Stimulated activated CD8-positive, alpha-beta memory T cell treated with anti-CD3 and anti-CD28 coated beads, Interleukin-4, amount 100 ng/mL, for 48 hours (primary cell): ENCODE results near the gene RACGAP1.

Experiments
- DNase-seq: peaks from one replicate; pipeline ENCODE4 v3.0.0-alpha.2; 2020

The RACGAP1 gene

DNA sequence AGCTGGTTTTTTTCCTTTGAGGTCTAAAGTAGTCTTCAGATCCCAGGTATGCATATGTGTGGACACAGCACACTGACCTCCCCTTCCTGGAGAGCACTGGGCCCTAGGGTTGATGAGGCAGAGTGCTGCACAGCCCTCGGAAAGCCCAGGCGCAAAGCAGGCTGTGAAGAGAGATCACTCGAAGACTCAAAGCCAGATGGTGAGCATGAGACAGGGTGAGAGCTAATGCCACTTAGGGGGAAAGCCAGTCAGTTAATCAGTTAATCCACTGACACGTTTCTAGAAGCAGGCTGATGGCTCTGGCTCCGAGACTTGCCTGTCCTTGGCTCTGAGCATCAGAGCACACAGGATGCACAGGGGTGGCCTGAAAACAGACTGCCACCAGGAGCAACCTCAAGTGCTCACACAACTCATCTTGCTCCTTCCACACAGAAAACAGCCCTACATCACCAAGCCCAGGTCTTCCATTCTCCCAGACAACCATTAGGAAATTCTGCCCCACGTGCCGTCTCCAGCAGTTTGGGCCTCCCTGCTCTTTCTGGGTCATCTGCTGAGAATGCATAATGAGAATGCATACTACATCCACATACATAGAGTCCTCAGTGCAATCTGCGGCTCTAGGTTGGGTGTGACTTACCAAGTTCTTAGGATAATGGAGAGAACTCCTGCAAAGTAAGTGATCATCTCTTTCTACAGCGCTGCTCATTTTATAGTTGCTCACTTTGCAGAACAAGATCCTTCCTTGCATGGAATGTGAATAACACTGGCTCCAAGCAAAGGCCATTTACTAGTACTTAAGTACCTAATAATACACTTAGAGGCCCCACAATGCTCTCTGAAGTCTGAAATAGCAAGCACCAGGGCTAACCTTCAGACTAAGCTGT lies 40.6 kb downstream of the RACGAP1 start:
- DNase-seq, result no peak

DNA sequence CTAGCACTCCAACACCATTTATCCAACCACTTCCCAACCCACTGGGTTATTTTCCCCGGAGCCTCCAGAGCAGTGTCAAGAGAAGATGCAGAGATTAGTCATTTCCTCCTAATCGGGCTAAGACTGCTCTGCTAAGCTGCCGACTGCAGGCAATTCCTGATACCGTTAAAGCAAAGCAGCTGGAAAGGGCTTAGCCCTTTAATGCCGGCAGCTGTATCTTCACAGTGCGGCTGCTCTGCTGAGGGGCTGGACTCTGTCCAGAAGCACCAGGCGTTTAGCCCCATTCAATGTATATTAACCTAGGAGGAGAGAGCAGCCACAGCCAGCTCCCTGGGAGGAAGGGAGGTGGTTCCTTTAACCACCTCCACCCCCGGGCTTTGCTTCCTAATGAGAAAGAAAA lies 41.4 kb downstream of the RACGAP1 start:
- DNase-seq, result no peak

DNA sequence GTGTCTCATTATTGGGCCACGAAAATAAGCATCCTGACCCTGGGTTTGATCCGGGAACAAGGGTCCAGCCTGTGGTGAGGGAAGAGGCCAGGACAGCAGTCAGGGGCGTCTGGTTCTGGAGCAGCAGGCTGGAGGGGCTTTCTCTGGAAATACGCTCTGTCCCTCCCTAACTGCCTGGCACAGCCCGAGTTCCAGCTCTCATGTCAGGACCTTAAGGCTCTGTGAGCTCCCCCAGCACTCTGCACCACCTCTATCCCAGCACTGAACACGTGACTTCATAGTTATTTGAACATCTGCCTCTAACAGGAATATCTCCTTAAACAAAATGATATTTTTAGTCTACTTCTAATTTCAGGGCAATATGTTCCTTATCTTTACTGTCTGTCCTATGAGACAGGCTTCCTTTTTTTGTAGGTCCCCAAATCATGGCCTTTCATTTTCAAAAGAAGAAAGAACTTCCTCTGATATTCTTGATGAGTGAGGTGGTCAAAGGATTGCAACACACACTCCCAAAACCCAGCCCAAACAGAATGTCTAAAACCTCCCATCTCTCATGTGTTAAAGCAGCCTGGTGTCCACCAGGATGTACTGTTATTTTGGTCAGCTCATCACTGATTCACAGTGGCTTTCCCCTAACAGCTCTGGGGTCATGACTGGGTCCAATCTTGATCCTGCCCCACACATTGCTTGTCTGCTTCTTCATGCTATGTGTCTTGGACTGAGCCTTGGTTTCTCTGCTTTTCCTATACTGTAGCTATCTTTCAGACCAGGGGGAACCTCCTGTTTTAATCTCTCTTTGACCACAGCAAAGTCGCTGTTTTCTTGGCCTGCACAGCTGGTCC lies 42.8 kb downstream of the RACGAP1 start:
- no peak for DNase-seq

DNA sequence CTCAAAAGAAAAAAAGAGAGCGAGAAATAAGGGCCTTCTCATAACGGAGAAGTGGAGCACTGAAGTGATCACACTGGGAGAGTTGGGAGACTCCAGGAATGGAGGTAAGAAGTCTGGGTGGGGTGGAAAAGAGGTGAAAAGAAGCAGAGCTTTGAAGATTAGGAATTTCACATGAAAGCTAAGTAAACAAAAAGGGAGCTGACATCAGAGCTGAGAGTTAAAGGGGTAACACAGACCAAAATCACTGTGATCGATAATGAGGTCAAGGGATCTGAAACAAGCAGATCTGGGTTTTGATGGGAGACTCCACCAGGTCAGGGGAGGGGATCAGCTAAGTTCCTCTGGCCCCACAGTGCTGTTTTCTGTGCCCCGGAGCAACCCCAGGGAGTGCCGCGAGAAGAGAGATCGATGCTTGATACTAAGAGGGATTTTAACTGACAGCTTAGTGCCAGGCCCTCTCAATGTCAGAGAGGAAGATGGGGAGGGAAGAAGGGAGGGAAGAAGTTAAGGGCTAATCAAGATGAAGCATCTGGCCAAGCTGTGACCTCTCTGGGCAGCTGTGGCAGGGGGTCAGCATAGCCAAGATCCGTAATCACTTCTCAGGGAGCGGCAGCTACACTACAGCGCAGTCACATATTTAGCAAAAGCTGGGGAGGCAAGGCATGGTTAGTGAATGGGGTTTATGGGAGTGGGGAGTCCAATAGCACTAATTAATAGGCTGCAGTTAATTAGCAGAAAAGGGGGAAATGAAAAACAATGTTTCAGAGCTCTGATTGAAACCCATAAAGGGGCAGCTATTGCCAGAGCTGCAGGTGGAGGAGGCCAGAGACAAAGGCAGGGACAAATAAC lies 44.6 kb downstream of the RACGAP1 start:
- no peak for DNase-seq

DNA sequence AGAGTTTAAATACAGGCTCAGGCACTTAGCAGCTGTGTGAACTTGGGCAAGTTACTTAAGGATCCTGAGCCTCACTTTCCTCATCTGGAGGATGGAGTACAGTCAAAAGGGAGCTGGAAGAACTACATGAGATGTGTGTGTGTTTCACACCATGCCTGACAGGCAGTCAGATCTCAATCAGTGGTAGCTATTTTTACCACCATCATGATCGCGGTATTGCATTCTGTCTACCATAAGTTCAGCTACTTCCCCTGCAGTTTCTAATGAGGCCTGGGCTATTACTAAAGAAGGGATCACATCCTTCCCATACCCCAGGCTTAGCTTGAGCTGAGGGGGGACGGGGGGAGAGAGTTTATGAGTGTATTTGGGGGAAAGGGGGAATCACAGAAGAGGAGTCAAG lies 45.5 kb downstream of the RACGAP1 start:
- no peak for DNase-seq

DNA sequence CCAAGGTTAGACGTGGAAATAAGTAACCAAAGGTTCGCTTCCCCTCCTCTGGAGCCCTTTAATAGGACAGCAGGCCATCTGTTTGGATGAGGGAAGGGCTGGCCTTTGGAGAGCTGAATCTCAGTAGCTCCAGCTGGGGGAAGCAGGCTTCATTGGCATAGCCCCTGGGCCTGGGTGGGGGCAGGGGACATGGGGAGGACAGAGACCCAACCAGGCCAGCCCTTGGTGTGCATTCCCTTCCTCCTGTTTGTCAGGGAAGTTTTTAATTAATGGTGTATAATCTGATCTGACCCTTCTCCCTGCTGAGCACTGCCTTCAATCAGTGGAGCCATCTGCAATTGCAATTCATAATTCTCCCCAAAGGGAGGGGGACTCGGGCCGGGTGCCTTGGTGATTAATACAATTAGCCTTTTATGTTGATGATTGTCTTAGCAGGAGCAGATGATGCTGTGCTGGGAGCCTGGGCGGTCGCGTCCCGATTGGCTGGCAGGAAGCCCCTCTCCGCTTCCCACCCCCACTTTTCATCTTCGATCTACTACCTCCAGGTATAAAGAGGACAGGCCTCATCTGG lies 46.2 kb downstream of the RACGAP1 start:
- DNase-seq, result no peak

DNA sequence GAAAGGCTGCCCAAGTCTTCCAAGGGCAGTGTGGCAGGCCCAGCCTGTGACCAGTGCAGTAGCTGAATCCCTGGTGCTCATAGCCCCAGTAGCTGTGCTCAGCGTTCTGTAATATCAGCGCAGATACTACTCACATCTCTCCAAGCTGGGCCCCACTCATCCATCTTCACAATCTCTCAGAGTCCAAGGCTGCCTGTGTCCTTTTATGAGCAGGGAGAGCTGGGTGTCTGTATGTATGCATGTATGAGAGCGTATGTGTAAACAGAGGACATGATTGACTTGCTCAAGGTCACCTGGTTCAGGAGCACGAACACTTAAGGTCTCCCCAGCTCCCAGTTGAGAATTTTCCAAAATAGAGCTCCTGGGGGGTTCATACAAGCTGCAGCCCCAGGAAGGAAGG lies 47.2 kb downstream of the RACGAP1 start:
- no peak for DNase-seq

DNA sequence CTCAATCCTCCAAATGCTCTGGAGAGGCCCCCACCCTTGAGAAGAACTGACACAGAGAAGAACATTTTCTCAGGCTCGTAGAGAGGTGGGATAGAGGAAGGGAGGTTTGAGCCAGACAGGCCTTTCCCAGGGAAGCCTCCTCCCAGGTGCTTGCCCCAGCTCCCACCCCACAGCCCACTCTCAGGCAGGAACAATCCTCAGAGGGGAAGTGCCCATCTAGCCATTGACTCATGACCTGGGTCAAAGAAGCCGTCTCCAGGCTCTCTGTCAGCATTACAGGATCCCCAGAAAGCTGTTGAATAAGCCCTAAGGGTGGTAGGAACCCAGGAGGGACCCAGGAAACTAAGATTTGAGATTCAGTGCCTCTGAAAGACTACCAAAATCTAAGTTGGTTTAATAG lies 48.7 kb downstream of the RACGAP1 start:
- DNase-seq, result no peak

DNA sequence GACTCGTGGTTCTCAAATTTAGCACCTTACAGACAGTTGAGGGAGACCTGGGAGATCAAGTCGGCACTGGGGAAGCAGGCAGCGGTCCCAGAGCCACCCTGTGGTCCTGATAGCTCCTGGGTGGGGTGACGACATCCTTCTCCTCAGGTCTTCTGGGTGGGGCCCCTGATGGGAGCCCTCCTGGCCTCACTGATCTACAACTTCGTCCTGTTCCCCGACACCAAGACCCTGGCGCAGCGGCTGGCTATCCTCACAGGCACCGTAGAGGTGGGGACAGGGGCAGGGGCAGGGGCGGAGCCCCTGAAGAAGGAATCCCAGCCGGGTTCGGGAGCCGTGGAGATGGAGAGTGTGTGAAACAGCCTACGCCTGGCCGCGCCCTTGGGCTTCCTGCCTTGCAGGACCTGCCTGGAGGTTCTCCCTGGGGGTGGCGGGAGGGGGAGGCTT lies 50.0 kb downstream of the RACGAP1 start:
- DNase-seq, result no peak

DNA sequence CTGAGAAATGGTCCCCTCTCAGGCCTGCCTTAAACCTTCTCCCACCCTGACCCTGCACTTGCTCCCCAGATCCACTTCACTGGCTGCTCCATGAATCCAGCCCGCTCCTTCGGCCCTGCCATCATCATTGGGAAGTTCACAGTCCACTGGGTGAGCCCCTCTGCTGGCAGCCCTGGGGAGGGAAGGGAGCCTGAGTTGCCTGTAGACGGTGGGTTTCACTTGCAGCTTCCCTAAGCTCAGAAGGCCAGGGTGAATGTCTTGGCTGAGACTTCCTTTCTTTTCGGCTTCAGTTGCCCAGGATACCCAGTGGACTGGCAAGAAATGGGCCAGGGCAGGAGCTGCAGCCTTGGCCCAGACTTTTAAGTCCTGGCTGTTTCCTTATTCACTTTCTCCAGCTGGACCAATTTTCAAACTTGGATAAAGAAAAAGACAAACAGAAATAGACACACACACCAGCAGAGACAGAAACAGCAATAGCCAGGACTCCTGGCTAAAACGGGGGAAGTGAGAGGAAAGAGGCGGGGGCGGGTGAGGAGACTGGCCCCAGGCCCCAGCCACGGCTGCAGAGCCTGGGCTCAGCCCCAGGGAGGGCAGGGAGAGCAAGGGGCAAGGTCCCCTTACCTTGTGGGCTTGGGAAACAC lies 50.5 kb downstream of the RACGAP1 start:
- no peak for DNase-seq

DNA sequence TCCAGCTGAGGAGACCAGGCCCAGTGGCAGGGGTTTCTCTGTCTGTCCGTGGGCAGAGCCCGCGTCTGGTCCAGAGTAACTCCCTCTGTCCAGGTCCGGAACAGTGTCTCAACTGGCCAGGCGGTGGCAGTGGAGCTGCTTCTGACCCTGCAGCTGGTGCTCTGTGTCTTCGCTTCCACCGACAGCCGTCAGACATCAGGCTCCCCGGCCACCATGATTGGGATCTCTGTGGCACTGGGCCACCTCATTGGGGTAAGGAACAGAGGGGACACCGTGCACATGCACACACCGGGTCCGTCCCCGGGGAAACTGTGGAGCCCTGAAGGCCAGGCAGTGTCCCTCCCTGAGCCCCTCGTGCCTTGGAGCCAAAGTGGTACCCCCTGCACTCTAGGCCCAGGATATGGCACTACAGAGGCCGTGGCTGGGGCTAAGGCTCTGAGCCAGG lies 51.0 kb downstream of the RACGAP1 start:
- DNase-seq, result no peak

DNA sequence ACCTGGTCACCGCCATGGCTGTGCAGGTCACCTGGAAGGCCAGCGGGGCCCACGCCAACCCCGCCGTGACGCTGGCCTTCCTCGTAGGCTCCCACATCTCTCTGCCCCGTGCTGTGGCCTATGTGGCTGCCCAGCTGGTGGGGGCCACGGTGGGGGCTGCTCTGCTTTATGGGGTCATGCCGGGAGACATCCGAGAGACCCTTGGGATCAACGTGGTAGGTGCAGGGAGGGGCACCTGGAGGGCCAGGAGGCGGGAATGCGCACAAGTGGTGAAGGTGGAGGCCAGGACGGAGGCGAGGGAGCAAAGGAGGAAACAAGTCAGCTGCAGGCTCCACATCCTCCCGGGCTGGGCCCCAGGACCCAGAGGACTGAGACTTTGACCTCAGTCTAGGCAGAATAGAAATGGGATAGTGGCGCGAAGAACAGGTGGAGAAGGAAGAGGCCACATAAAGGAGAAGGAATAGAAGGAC lies 51.9 kb downstream of the RACGAP1 start:
- no peak for DNase-seq

DNA sequence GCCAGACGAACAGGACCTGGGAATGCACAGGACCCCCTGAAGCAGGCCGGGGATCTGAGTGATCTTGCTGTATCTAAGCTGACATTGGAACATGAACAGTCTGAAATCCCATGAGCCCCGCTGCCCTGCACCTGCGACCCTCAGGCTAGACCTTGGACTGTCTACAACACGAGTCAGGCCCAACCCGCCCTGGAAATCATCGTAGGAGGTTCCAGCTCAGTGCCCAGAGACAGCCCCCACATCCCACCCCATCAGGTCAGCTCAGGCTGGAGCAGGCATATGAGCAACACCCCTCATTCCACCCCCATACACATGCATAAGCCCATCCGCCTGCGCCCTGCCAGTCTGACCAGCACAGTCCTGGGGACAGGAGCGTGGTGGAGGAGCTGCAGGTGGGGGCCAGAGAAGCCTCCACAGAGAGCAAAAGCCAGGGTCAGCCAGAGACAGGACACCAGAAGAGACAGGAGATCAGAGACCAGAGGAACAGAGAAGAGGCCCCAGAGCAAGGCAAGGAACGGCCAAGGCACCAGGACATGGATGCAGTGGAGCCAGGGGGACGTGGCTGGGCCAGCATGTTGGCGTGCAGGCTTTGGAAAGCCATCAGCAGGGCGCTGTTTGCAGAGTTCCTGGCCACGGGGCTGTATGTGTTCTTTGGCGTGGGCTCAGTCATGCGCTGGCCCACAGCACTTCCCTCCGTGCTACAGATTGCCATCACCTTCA lies 52.5 kb downstream of the RACGAP1 start, which contains the start of gene AQP6:
Gene AQP6, plus strand, starts transcription at position 307 of the 720 bp plus-strand sequence. Its CDS starts 227 bp downstream, at position 534.
- no peak for DNase-seq

DNA sequence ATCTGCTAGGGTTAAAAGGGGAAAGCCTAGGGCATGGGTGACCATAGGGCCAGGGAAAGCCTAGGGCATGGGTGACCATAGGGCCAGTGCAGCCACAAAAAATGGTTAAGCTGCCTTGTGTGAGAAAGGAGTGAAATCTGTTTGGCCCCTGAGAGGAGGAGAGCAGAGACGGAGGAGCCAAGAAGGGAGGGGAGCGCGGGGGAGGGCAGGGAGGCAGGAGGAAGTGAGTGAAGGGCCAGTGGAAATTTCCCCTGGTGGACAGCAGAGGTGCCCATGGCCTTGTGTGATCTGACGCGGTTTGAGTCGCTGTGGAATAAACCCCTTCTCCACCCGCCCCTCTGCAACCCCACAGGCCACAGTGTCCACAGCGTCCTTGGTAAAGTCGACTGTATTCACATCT lies 53.2 kb downstream of the RACGAP1 start:
- no peak for DNase-seq

DNA sequence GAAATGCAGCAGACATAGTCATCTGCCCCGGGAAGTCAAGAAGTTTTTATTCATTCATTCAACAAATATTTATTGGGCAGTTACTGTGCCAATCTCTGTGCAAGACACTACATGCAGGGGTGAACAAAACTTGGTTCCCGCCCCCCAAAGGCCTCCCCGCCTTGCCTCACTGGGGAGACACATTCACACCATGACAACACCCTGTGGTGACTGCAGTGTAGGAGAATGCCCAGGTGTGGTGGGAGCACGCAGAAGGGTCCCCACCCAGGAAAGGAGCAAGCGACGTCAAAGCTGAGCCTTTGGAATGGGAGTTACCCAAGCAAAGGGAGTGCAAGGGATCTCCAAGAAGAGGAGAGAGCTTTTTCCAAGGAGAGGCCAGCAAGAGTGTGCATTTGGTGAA lies 54.2 kb downstream of the RACGAP1 start:
- DNase-seq, result no peak

DNA sequence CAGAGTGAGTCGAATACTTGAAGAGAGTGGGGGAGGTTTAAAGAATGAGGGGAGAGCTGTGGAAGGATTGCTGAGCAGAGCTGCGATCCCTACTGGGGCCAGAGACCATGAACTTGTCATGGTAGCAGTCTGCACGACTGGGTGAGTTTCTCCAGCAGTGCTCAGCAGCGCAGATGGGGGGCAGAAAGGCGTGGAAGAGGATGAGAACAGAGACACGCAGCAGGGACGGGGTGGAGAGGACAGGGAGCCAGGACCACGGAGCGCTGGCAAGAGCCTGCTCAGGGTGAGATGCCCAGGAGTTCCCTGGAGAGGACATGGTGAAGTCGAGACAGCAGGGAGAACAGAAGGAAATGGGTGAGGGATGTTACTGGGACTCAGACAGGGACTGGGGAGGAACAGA lies 54.6 kb downstream of the RACGAP1 start:
- DNase-seq, result no peak

DNA sequence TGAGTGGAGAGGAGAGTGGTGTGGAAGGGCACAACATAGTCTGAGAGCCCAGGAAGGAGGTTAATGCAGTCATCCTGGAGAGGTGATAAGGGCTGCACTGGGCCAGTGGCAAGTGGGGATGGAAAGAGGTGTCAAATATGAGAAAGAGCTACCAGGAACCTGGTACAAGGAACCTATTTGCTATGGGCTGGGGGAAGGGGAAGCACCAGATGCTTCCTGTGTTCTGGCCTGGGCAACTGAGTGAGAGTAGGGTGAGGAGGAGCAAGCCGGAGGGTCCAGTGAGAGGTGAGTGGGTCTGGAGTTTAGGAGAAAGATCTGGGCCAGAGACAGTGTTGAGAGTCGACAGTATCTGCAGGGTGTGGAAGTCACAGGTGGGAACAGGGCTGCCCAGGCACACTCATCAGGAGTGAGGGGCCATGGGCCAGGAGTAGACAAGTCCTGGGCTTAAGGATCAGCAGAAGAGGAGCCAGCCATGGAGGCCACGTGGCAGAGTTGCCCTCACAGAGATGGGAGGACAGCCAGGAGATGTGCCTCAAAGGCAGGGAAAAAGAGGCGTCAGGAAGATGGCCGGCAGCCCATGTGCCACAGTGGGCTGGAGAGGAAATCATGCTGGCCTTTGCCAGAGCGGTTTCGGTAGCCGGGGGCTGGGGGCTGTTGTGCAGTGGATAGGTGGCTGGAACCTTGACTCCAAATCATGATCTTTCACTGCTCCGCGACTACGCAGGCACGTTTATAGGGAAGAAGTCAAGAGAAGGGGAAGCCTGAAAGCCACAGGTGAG lies 55.5 kb downstream of the RACGAP1 start:
- no peak for DNase-seq

DNA sequence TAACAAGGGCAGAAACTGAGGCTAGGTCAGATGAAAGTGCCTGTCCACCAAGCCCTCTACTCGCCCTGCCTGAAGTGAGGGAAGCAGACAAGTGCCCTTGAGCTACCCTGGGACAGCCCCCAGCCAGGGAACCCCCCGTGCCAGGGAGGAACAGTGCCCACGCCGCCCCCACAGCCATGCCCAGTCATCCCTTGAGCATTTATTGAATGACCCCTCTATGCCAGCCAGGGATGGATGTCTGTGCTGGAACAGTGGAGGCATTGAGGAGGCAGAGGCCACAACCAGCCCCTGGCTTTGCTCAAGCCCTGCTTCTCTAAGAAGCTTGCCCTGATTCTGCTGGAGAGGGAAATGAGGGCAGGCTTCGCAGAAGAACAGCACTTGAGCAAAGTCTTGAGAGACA lies 56.3 kb downstream of the RACGAP1 start:
- DNase-seq, result no peak

DNA sequence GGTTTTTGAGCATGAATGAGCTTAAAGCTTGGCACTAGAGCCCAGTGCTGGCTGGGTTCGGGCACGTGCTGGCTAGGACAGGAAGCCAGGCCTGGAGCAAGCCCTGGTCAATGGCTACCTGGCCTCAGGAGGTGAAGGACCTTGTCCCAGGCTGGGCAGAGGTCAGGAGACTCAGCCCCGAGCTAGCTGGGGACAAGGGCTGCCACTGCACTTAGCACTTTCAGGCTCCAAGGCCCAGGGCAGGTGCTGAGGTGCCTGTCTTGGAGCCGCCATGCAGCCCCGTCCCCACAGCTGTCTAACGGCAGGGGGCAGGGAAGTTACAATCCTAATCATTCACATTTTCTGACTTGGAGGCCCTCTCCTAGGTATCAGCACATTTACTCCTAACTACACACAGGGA lies 56.8 kb downstream of the RACGAP1 start:
- DNase-seq, result no peak

DNA sequence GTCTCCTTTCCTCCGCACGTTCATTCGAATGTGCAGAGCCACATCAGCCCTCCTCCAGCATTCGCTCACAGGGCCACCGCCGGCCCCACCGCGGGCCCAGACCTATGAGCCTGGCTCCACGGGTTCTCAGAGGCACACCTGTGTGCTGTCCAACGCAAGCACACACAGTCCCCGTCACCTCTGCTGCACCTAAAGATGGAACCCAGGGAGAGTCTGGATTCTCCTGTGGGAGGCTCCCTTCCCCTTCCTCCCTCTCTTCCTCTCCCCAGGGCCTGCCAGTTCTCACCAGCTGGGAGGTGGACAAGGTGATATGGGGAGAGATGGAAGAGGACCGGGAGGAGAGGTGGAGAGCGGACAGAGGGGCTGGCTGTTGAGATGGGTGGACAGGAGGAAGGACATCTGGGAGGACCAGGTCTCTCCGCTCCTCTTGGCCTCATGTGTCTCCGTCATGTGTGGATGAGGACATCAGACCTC lies 57.5 kb downstream of the RACGAP1 start:
- no peak for DNase-seq
